GM12891 (cell line): ENCODE measurements around the gene STAT5B.

Experiments
- DNase-seq: peaks from one replicate; pipeline ENCODE4 v3.0.0; 2011; ENCODE audit warnings: low spot score; ENCODE audit not compliant: insufficient read length
- FAIRE-seq: peaks from 2 replicates; lab custom pipeline; 2011; peaks lifted over from hg19 to GRCh38; lab: Jason Lieb, UNC
- PAX5 ChIP-seq: IDR thresholded peaks from 2 replicates; pipeline ENCODE4 v1.6.1; 2011; ENCODE audit warnings: low read length, moderate library complexity, mild to moderate bottlenecking; ENCODE audit not compliant: insufficient read depth, severe bottlenecking
- POLR2A ChIP-seq: IDR thresholded peaks from 2 replicates; pipeline ENCODE4 v1.6.1; 2011; ENCODE audit warnings: low read depth, low read length, control low read depth
- POLR2AphosphoS5 ChIP-seq: IDR thresholded peaks from 2 replicates; pipeline ENCODE4 v1.6.1; 2011; ENCODE audit warnings: low read depth, low read length, control low read depth
- POU2F2 ChIP-seq: IDR thresholded peaks from 2 replicates; pipeline ENCODE4 v1.6.1; 2011; ENCODE audit warnings: low read depth, mild to moderate bottlenecking, control low read depth, low read length, moderate library complexity
- SPI1 ChIP-seq: IDR thresholded peaks from 2 replicates; pipeline ENCODE4 v1.6.1; 2011; ENCODE audit warnings: low read depth, low read length, control low read depth
- TAF1 ChIP-seq: IDR thresholded peaks from 2 replicates; pipeline ENCODE4 v1.6.1; 2011; ENCODE audit warnings: low read depth, low read length, control low read depth

Gene STAT5B

DNA sequence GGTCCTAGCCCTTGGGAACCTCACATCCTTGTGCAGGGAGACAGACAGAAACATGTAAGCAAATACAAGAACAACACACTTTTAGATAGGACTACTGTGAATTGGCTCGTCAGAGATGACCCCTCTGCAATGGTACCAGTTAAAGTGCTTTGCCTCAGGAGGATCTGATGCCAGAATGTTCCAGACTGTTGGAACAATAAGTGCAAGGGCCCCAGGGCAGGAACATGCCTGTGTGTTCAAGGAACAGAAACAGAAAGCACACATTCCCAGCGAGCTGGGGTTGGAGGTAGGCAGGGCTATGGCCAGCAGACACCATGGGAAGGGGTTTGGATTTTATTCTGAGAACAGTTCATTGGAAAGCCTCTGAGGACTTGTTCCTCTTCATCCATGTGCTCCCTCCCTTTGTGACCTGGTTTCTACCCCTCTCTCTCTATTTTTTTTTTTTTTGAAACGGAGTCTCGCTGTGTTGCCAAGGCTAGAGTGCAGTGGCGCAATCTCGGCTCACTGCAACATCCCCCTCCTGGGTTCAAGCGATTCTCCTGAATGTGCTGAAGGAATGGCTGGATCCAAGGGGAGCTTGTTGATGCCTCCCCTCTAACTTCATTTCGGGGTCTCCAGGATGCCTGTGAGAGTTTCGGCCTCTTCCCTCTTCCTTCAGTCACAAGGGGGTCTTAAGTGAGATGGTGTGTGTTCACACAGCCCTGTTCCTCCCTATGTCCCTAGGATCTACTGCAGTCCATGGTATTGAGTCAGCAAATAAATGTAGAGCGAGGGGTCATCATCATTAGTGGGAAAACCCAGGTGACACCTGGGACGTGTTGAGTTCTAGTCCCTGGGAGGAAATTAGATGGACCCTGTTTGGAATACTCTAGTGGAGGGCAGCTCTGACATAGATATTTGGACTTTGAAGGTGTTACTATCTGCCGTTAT lies 18.5 kb upstream of the STAT5B start:
- no peak for TF ChIP-seq SPI1
- TF ChIP-seq TAF1, result no peak
- TF ChIP-seq POLR2AphosphoS5, result no peak
- TF ChIP-seq POLR2A, result no peak
- no peak for TF ChIP-seq PAX5
- TF ChIP-seq POU2F2, result no peak
- no peak for FAIRE-seq
- DNase-seq, result no peak

DNA sequence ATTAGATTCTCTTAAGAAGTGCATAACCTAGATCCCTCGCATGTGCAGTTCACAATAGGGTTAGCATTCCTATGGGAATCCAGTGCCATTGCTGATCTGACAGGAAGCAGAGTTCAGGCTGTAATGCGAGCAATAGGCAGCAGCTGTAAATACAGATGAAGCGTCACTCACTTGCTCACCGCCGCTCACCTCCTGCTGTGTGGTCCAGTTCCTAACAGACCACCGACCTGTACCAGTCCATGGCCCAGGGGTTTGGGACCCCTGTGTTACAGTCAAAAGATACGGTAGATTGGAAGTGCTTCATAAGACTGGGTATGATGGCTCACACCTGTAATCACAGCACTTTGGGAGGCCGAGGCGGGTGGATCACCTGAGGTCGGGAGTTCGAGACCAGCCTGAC lies 14.9 kb upstream of the STAT5B start:
- DNase-seq (no peak), FAIRE-seq (no peak)
- TF ChIP-seq PAX5 (no peak), POLR2AphosphoS5 (no peak), POU2F2 (no peak), TAF1 (no peak), SPI1 (no peak), POLR2A (no peak)

DNA sequence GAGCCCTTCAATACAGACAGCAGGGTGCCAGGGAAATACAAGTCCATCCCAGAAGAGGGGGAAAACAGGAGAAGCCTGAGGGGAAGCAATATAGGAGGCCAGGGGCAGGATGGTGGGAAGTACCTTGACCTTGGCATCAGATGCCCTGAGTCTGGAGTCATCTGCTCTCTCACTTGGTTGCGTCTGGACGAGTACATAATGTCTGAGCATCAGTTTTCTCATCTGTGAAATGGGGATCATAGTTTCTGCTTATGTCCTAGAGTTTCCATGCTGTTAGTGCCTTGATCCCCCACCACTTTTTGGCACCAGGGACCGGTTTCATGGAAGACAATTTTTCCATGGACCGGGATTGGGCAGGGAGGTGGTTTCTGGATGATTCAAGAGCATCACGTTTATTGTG lies 14.4 kb upstream of the STAT5B start:
- DNase-seq, result no peak
- TF ChIP-seq POLR2A, result no peak
- TF ChIP-seq SPI1, result no peak
- no peak for TF ChIP-seq TAF1
- no peak for FAIRE-seq

DNA sequence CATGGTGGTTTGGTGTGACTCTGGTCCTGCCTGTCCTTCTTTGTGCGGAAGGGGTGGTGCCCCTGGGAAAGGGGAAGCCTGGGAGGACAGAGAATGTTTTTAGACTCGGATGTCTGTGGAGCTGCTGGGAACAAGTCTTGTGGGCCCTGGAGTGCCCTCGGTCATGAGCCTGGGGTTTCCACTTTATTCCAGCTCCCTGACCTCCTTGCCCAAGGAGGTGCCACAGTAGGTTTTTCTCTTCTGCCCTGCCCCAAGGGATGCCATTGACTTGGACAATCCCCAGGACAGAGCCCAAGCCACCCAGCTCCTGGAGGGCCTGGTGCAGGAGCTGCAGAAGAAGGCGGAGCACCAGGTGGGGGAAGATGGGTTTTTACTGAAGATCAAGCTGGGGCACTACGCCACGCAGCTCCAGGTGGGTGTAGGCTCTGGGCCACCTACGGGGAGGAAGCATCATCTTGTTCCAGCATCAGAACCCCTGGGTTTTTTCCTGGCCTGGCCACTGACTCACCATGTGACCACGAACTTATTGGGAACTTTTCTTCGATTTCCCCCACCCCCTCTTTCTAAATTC lies 13.5 kb upstream of the STAT5B start:
- DNase-seq, result no peak
- TF ChIP-seq PAX5 (no peak), POU2F2 (no peak), POLR2AphosphoS5 (no peak), POLR2A (0 out of 2 replicates have a peak, but pooled peaks have one; percentile 8), SPI1 (no peak), TAF1 (no peak)
- no peak for FAIRE-seq

DNA sequence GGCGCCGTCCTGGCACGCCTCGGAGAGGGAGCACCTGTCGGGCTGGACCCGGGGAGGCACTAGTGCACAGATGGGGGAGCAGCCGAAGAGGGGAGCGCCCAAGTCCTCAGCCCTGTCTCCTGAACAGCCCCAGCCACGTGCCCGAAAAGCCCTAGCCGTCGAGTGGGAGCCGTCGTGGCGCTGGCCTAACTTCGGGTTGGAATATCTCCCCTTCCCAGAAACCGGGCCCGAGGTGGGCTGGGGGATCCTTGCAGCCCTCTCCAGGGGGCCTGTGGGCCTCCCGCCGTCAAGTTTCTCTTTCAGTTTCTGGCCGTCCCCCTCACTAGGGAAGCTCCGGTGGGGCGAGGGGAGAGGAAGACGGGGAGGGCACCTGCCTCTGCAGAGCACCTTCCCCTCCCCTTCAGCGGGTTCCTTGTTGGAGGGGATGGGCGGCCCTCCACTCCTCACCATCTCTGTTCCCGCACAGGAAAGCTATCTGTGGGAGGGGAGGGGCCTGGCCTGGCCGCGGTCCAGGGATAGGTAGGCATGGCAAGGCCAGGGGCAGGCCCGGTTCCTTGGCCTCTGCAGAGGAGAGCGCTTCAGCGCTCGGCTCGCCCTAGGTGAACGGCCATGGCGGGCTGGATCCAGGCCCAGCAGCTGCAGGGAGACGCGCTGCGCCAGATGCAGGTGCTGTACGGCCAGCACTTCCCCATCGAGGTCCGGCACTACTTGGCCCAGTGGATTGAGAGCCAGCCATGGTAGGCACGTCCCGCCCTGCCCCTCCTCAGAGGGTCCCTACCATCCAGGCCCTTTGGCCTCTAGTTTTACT lies 12.8 kb upstream of the STAT5B start:
- no peak for FAIRE-seq
- no peak for TF ChIP-seq TAF1
- TF ChIP-seq POLR2A, result peak; percentile 18; the same call in 1 of the 2 replicates
- TF ChIP-seq POU2F2, result no peak
- peak; percentile 52 for DNase-seq

DNA sequence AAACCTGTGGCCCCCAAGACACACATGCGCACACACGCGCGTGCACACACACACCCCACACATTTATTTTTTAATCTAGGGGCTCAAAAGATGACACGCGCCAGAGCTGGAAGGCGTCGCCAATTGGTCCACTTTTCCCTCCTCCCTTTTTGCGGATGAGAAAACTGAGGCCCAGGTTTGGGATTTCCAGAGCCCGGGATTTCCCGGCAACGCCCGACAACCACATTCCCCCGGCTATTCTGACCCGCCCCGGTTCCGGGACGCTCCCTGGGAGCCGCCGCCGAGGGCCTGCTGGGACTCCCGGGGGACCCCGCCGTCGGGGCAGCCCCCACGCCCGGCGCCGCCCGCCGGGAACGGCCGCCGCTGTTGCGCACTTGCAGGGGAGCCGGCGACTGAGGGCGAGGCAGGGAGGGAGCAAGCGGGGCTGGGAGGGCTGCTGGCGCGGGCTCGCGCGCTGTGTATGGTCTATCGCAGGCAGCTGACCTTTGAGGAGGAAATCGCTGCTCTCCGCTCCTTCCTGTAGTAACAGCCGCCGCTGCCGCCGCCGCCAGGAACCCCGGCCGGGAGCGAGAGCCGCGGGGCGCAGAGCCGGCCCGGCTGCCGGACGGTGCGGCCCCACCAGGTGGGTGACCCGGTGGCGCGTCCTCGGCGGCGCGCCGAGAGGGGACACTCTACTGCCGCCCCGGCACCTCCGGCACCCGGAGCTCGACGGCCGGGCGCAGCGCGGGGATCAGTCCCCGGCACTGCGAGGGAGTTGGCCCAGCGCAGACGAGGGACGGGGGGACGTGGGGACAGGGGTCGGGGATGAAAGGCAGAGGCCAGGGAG lies 12.0 kb upstream of the STAT5B start, which contains the start of gene STAT5A:
STAT5A (plus strand) TSS at position 522 of the 826 bp plus-strand sequence. CDS start 914 bp downstream, outside the sequence.
- DNase-seq (peak; percentile 79), FAIRE-seq (peak; percentile 94)
- no peak for TF ChIP-seq SPI1
- peak; percentile 43; the same call in 1 of the 2 replicates for TF ChIP-seq POLR2AphosphoS5

DNA sequence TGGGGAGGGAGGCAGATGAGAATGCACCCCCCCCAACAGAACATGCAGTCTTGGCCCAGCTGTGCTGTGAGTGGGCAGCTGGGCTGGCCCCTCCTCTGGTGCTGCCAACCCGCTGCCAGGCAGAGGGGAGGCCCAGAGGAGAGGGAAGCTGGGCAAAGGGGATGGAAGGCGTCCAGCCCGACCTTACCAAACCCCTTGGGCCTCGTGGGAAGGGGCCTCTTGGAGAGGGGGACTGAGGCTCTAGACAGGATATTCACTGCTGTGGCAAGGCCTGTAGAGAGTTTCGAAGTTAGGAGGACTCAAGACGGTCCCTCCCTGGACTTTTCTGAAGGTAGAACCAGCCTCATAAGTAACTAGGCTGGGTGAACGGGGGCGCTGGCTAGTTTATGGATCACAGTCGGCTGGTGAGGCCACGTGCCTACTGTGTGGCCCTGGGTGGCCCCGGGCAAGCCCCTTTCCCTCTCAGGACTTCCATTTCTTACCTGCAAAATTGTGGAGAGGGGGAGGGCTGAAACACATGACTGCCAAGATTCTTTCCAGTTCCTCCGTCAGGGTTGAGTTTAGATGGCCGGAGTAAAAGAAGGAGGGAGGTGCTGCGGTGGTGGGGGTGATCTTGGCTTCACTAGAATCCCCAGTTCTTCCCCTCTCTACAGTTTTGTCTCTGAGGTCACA lies 11.2 kb upstream of the STAT5B start:
- FAIRE-seq (peak; percentile 82), DNase-seq (no peak)
- TF ChIP-seq POLR2AphosphoS5 (no peak), POLR2A (peak; percentile 67), POU2F2 (no peak), PAX5 (no peak), TAF1 (0 out of 2 replicates have a peak, but pooled peaks have one; percentile 51)

DNA sequence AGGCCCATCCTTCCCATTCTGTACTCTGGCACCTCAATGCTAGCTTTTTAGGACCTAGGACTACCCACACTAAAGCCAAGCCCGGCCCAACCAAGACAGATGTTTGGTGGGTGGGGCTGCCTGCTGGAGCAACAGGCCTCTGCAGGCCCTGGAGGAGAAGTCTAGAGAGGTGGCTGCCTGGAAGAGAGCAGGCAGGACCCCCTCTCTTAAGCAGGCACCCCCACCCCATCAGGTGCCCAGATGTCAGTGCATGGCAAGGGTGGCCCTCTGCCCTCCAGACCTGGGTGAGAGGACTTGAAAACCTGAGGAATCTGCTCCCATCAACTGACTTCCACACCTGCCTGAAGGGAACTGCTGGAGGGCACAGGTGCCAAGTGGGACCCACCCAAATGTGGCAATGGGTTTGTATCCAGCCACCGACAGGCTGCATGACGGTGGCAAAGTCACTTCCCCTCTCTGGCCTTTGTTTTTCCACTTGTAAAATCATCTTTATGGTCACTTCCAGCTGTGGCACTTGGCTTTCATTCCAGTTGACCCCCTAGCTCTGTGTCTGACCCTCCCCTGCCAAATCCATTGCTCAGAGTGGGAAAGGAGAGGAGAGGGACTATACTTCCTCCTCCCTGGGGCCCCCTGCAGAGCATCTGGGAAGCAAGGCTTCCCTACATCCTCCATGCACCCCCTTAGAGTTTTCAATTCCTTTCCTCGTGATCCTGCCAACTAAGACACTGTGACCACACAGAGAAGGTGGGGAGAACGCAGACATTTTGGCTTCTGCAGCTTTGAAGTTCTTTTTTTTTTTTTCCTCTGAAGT lies 10.4 kb upstream of the STAT5B start:
- TF ChIP-seq PAX5, result no peak
- TF ChIP-seq POLR2AphosphoS5, result no peak
- no peak for TF ChIP-seq POU2F2
- TF ChIP-seq TAF1, result no peak
- TF ChIP-seq SPI1, result peak; percentile 26; the same call in 1 of the 2 replicates
- TF ChIP-seq POLR2A, result no peak
- DNase-seq, result no peak
- peak; percentile 80 for FAIRE-seq
